ENCODE data around the gene REL. TPM values are rescaled to one million over a fixed set of nuclear protein-coding genes. Genes with fewer than 3 reads are reported as not detected.

Gene REL
- total RNA-seq, 1 experiment from 2014 or later, result 11.5 TPM

GRCh38 chr2:60844105-60844504 lies 37.3 kb upstream of the REL start:
- H3K4me3 ChIP-seq (ENCODE audit: low read depth, low read length, poor library complexity, severe bottlenecking), result no peak overlapping the region
- DNase-seq (ENCODE audit: low spot score), result no peak
- TF ChIP-seq EZH2 (IDR thresholded peaks at IDR 0.05; ENCODE audit: borderline replicate concordance, low read depth, low read length, poor library complexity, severe bottlenecking) (no peak), CTCF (conservative IDR thresholded peaks at IDR 0.05; ENCODE audit: low read depth, low read length) (no peak)
- no peak overlapping the region for H3K27ac ChIP-seq (ENCODE audit: low read depth, low read length, poor library complexity, severe bottlenecking)
- intact Hi-C loops (cut with micrococcal nuclease; ENCODE audit: unreplicated experiment), result no loop called here
- H3K4me1 ChIP-seq (ENCODE audit: insufficient read depth, low read length, poor library complexity, severe bottlenecking), result no peaks in the 10 kb centered on the region
- no peaks in the 10 kb centered on the region for H3K9me3 ChIP-seq (ENCODE audit: low read depth, low read length, poor library complexity, severe bottlenecking)
- ChIA-PET POLR2A (ENCODE audit: low non-redundant PET) (no interaction called here), CTCF (no interaction called here)
- BruUV-seq (replicated peaks), result no TSS peak
- no peaks in the 10 kb centered on the region for H3K27me3 ChIP-seq (replicated peaks; ENCODE audit: insufficient read depth, low read depth, low read length, poor library complexity)
- no peaks in the 10 kb centered on the region for H3K36me3 ChIP-seq (ENCODE audit: insufficient read depth, low read length, poor library complexity, severe bottlenecking)

GRCh38 chr2:60847854-60848253 lies 33.5 kb upstream of the REL start:
- Histone ChIP-seq H3K36me3 (ENCODE audit: insufficient read depth, low read length, poor library complexity, severe bottlenecking) (no peaks in the 10 kb centered on the region), H3K27ac (ENCODE audit: low read depth, low read length, poor library complexity, severe bottlenecking) (no peak overlapping the region), H3K4me3 (ENCODE audit: low read depth, low read length, poor library complexity, severe bottlenecking) (no peak overlapping the region), H3K9me3 (ENCODE audit: low read depth, low read length, poor library complexity, severe bottlenecking) (no peaks in the 10 kb centered on the region), H3K27me3 (replicated peaks; ENCODE audit: insufficient read depth, low read depth, low read length, poor library complexity) (no peaks in the 10 kb centered on the region), H3K4me1 (ENCODE audit: insufficient read depth, low read length, poor library complexity, severe bottlenecking) (no peaks in the 10 kb centered on the region)
- CTCF ChIA-PET, result no interaction called here
- DNase-seq (ENCODE audit: low spot score), result no peak
- no TSS peak for BruUV-seq (replicated peaks)
- no peak for TF ChIP-seq EZH2 (IDR thresholded peaks at IDR 0.05; ENCODE audit: borderline replicate concordance, low read depth, low read length, poor library complexity, severe bottlenecking)
- TF ChIP-seq CTCF (conservative IDR thresholded peaks at IDR 0.05; ENCODE audit: low read depth, low read length), result no peak
- POLR2A ChIA-PET (ENCODE audit: low non-redundant PET), result no interaction called here
- intact Hi-C loops (cut with micrococcal nuclease; ENCODE audit: unreplicated experiment), result no loop called here

- H3K4me1 ChIP-seq (ENCODE audit: insufficient read depth, low read length, poor library complexity, severe bottlenecking), result no peaks in the 10 kb centered on the region
- DNase-seq (ENCODE audit: low spot score), result no peak
- no peaks in the 10 kb centered on the region for H3K9me3 ChIP-seq (ENCODE audit: low read depth, low read length, poor library complexity, severe bottlenecking)
- H3K36me3 ChIP-seq (ENCODE audit: insufficient read depth, low read length, poor library complexity, severe bottlenecking), result no peaks in the 10 kb centered on the region
- intact Hi-C loops (cut with micrococcal nuclease; ENCODE audit: unreplicated experiment), result no loop called here
- no peak overlapping the region for H3K27ac ChIP-seq (ENCODE audit: low read depth, low read length, poor library complexity, severe bottlenecking)
- no peak for TF ChIP-seq EZH2 (IDR thresholded peaks at IDR 0.05; ENCODE audit: borderline replicate concordance, low read depth, low read length, poor library complexity, severe bottlenecking)
- TF ChIP-seq CTCF (conservative IDR thresholded peaks at IDR 0.05; ENCODE audit: low read depth, low read length), result no peak
- POLR2A ChIA-PET (ENCODE audit: low non-redundant PET), result no interaction called here
- H3K27me3 ChIP-seq (replicated peaks; ENCODE audit: insufficient read depth, low read depth, low read length, poor library complexity), result no peaks in the 10 kb centered on the region
- CTCF ChIA-PET, result no interaction called here
- no peak overlapping the region for H3K4me3 ChIP-seq (ENCODE audit: low read depth, low read length, poor library complexity, severe bottlenecking)
- no TSS peak for BruUV-seq (replicated peaks)
Measured at GRCh38 chr2:60849187-60849586, 32.2 kb upstream of the REL start.

Measured in A673 (cell line).